CD4-positive, alpha-beta T cell treated with Interleukin-17A for 4 hours (primary cell): ENCODE data around the gene THRA.

Source experiments
- DNase-seq: peaks from one replicate; pipeline ENCODE4 v3.0.0-alpha.2; 2020; ENCODE audit warnings: mixed read lengths

Gene THRA

GRCh38 chr17:40065769-40066510 is 3.2 kb downstream of the THRA start:
- no peak for DNase-seq

- no peak for DNase-seq
Measured at GRCh38 chr17:40067710-40068109, 4.9 kb downstream of the THRA start.

DNA sequence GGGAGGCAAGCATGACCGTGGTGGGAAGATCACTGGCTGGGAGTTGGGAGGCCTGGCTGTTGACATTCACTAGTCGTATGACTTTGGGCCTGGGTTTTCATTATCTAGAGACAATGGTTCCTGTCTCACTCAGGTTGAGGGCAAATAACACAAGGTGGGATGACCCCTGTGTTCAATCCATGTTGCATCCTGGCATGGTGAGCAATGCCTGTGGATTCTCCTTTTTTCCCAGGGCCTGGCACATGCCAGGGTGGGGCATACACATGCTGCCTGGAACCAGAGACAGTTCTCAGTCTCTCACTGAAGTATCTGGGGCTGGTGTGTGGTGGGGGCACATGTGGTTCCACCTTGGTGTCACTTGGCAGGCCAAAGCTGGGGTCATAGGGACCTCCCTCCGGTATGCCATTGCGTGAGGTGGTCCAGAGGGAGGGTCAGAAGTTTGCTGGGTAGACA is 5.4 kb downstream of the THRA start:
- no peak for DNase-seq

DNA sequence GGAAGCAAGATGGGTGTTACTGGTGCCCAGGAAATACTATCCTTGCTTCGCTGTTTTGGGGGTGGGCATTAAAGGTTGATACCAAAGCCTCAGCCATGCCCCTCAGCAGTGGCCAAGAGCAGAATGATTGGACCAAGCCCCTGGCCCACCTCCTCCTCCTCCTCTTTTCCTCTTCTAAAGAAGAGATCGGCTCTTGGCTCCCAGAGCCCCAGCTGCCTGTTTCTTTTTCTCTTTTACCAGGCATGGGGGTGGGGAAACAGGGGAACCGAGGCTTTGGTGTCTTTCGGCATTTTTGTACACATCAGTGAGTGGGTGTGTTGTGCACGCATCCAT is 5.8 kb downstream of the THRA start:
- DNase-seq: no peak

GRCh38 chr17:40068917-40069750 is 6.4 kb downstream of the THRA start:
- DNase-seq: peak; percentile 89

DNA sequence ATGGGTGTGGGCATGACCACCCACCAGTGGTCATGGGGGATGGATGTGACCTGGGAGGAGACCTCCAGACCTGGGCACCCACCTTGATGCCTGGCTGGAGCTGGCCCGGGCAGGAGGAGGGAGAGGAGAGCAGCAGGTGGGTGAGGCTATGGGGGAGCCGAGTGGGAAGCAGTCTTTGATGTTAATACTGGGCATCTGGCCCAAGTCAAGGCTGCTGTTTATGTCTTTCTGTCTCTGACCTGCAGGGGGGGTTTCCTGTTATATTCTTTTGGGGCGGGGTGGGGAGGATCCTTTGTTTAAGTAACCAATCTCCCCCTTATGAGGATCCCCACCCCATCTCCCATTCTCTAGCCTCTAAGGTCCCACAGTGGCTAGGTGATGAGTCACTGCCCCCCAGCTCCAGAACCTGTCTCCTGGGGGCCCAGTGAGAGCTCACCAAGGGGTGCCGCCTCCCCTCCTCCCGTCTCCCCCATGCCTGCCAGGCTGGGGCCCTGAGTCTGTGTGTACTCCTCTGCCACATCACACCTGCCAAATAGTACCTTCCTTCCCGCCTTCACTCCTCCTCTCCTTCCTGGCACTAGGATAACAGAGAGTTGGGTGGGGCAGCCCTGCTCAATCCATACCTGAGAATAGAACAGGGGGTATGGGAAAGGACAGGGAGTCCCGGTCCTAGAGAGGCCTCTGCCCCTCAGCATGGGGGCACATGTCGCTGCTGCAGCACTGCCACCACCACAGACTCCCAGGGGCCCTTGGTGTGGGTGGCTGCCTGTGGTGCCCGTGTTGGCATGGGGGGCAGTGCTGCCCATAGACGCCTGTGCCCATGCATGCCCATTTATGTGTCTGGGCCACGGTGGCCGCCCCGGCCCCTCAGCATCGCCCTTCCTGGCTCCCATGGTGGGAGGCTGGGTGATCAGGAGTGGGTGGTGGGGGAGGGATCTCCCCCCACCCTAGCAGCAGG is 7.3 kb downstream of the THRA start:
- DNase-seq: peak; percentile 64

GRCh38 chr17:40070709-40071312 is 8.0 kb downstream of the THRA start:
- no peak for DNase-seq

DNA sequence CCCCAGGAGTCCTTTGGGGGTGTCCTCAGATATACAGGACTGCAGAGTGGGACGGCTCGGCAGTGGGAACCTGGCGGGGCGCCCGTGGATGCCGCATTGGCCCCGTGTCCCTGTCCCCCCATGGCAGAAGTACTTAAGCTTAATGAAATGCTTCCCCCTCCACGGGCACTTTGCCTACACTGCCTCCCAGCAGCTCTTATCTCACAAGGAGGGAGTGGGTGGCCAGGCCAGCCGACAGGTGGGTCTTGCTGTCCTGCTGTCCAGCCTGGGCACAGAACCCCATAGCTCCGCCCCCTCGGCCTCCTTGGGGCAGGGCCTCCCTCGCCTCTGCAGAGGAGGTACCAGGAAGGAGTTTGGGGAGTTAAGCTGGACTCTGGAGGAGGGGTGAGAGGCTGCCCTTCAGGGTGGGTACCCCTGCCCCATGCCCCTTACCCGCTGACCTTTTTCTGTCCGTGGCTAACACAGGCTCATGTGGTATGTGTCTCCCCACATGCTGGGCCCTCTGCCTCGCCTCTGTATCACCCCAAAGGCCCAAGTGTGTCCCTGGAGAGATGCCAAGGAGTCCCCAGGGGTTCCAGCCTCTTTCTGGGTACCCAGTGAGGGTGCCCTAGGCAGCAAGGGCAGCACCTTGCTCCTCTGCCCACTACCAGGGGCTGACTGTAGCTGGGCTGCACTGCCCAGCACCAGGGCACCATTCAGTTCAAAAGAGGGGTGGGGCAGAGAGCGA is 8.7 kb downstream of the THRA start:
- no peak for DNase-seq

DNA sequence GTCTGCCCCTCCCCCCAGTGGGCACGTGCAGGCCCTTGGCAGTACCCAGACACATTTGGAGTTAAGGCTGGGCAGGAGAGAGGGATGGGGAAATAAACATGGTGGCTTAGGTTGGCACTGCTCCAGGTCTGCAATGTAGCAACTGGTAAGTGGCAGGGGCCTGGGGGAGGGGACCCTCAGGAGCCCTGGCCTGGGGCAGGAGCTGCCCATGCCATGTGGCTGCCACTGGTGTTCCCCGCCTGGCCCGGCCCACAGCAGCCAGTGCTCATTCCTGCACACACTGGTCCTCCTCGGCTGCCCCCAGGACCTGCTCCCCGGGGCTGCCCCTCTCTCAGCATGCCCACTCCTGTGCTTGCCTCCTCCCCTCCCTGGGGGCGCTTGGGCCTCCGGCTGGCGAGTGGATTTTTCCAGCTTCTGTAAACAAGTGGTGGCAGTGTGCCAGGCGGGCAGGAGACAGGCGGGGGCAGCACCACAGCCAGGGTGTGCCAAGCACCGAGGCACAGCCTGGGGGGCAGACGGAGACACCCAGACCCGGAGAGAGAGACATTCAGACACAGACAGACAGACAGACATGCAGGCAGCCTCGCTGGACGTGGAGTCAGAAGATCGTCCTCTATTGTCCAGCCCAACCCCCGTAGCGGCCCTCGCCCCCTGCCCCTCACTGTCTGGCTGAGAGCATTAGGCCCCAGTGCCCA is 9.4 kb downstream of the THRA start:
- DNase-seq: no peak

- DNase-seq: no peak
Measured at GRCh38 chr17:40072735-40073346, 10.1 kb downstream of the THRA start.

DNA sequence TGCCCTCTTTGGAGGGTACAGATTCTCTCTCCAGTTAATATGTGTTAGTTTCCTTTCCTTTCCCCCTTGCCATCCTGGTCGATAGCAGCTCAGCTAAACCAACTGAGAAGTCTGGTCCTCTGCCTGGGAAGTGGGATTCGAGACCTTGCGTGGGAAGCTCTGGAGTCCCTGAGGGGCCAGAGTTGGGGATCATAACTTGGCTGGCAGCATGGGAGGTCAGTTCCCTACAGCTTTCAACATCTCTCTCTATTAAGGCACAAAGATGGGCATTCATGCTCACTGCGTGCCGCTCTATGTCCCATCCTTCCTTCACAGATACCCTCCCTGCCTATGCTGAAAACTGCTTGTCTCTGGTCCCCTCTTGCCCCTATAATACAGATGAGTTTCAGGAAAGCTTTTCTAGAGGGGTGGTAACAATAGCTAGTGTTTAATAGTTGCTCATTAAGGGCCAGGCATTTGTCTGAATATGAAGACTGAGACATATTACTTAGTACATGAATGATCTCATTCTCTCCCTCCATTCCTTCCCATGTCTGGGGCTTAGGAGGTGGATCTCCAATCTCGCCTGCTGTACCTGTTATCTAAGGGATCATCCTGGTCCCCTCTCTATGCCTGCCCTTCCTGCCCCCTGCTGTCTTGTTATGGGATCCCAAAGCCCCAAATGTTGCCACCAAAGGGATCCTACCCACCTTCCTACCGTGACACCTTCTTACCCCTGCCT is 10.8 kb downstream of the THRA start:
- DNase-seq: no peak

DNA sequence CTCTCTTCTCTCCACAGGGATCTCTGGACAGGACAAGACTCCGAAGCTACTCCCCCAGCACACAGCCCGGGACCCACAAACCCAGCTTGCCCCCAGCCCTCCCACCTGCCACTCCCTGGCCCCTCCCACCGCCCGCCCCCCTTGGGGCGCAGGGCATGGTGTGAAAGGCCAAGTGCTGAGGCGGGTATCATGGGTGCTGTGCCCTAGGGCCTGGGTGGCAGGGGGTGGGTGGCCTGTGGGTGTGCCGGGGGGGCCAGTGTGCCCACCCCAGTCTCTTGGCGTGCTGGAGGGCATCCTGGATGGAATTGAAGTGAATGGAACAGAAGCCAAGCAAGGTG is 11.4 kb downstream of the THRA start:
- DNase-seq: no peak

- no peak for DNase-seq
Measured at GRCh38 chr17:40074871-40075200, 12.1 kb downstream of the THRA start.

GRCh38 chr17:40075201-40075941 is 12.6 kb downstream of the THRA start:
- peak; percentile 77 for DNase-seq

- no peak for DNase-seq
Measured at GRCh38 chr17:40075942-40076498, 13.3 kb downstream of the THRA start.

DNA sequence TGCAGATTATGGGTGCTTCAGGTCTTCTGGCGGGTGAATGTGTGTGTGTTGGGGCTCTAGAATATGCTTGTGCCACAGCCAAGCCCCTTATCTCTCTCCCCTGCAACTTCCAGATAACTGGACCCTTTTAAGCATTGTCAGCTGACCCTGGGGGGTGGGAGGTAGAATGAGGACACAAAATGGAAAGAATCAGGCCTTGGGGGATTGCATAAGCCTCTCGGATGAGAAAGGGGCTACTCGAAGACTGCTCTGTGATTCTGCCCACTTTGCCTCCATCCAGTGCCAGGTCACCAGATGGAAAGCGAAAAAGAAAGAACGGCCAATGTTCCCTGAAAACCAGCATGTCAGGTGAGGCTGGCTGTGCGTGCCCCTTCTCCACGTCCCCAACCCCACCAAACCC is 13.8 kb downstream of the THRA start:
- DNase-seq: no peak

DNA sequence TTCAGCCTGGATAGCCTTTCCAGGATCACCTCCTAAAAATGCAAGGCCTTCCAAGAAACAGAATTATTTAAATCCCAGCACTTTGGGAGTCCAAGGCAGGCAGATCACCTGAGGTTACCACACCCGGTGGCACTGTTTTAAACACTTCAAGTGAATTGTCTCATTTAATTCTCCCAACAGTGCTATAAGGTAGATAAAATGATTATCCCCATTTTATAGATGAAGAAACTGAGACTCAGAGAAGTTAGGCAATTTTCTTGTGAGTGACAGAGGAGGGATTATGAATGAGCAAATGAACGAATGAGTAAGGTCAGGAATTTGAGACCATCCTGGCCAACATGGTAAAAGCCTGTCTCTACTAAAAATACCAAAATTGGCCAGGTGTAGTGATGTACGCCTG is 16.8 kb downstream of the THRA start:
- DNase-seq: no peak

DNA sequence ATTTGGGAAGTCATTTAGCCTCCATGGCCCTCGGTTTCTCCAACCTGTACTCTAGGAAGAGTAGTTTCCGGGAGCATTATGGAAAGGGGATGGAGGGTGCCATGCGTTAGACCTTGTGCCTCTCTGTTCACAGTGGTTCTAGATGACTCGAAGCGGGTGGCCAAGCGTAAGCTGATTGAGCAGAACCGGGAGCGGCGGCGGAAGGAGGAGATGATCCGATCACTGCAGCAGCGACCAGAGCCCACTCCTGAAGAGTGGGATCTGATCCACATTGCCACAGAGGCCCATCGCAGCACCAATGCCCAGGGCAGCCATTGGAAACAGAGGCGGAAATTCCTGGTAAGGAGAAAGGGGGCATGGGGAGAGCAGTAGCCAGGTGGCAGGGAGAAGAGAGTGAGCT is 21.7 kb downstream of the THRA start:
- no peak for DNase-seq
